ENCODE data around the gene CYB5R2.
"Not testable (repeated sequence)": the region's sequence is repeated elsewhere in the genome, so short reads cannot be mapped to it uniquely, and the experiment has no call there.

DNA sequence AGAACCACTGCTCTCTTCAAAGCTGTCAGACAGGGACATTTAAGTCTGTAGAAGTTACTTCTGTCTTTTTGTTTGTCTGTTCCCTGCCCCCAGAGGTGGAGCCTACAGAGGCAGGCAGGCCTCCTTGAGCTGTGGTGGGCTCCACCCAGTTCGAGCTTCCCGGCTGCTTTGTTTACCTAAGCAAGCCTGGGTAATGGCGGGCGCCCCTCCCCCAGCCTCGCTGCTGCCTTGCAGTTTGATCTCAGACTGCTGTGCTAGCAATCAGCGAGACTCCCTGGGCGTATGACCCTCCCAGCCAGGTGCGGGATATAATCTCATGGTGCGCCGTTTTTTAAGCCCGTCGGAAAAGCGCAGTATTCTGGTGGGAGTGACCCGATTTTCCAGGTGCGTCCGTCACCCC, 9.8 kb downstream of the CYB5R2 start:
- TF ChIP-seq, protein P1, sequence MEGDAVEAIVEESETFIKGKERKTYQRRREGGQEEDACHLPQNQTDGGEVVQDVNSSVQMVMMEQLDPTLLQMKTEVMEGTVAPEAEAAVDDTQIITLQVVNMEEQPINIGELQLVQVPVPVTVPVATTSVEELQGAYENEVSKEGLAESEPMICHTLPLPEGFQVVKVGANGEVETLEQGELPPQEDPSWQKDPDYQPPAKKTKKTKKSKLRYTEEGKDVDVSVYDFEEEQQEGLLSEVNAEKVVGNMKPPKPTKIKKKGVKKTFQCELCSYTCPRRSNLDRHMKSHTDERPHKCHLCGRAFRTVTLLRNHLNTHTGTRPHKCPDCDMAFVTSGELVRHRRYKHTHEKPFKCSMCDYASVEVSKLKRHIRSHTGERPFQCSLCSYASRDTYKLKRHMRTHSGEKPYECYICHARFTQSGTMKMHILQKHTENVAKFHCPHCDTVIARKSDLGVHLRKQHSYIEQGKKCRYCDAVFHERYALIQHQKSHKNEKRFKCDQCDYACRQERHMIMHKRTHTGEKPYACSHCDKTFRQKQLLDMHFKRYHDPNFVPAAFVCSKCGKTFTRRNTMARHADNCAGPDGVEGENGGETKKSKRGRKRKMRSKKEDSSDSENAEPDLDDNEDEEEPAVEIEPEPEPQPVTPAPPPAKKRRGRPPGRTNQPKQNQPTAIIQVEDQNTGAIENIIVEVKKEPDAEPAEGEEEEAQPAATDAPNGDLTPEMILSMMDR (IDR thresholded peaks at IDR 0.05), result not testable (repeated sequence)
- TF ChIP-seq, protein P2, sequence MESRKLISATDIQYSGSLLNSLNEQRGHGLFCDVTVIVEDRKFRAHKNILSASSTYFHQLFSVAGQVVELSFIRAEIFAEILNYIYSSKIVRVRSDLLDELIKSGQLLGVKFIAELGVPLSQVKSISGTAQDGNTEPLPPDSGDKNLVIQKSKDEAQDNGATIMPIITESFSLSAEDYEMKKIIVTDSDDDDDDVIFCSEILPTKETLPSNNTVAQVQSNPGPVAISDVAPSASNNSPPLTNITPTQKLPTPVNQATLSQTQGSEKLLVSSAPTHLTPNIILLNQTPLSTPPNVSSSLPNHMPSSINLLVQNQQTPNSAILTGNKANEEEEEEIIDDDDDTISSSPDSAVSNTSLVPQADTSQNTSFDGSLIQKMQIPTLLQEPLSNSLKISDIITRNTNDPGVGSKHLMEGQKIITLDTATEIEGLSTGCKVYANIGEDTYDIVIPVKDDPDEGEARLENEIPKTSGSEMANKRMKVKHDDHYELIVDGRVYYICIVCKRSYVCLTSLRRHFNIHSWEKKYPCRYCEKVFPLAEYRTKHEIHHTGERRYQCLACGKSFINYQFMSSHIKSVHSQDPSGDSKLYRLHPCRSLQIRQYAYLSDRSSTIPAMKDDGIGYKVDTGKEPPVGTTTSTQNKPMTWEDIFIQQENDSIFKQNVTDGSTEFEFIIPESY (IDR thresholded peaks at IDR 0.05; ENCODE audit: borderline replicate concordance, low read depth), result not testable (repeated sequence)
- not testable (repeated sequence) for TF ChIP-seq TEAD4 (IDR thresholded peaks at IDR 0.05; ENCODE audit: borderline replicate concordance, insufficient read depth); TAF1 (IDR thresholded peaks at IDR 0.05; ENCODE audit: borderline replicate concordance, low read depth, low read length)

Data from SK-N-SH (cell line).